Endothelial cell of umbilical vein (primary cell): ENCODE data around the gene RECK. TPM values are rescaled to one million over a fixed set of nuclear protein-coding genes. Genes with fewer than 3 reads are reported as not detected.

Experiments
- BruUV-seq: library from RNA; stranded (reverse); fragments of 400-500 nt; replicated peaks from 2 replicates; lab custom pipeline; 2021; lab: Mats Ljungman, UMichigan
- CTCF ChIA-PET: fragments of 300-600, 350-600 bp; sonication (Branson Sonifier 250); formaldehyde crosslinking; loops from one replicate; lab custom pipeline; 2021; ENCODE audit warnings: antibody characterized with exemption, inconsistent platforms; lab: Charles Lee
- POLR2A ChIA-PET: fragments of 300-600, 350-600 bp; sonication (Branson Sonifier 250); formaldehyde crosslinking; loops from one replicate; lab custom pipeline; 2021; ENCODE audit warnings: antibody characterized with exemption, inconsistent platforms; lab: Charles Lee
- DNase-seq: peaks from one replicate; pipeline ENCODE4 v3.0.0-alpha.2; 2011; ENCODE audit warnings: low read depth, low spot score
- FAIRE-seq: peaks from 2 replicates; lab custom pipeline; 2011; peaks lifted over from hg19 to GRCh38; lab: Jason Lieb, UNC
- H2AFZ ChIP-seq: 2 replicates; pipeline ENCODE4 v1.6.0; 2012; ENCODE audit warnings: low read depth, low read length, control low read depth, inconsistent platforms
- H3K27ac ChIP-seq: 2 replicates; pipeline ENCODE4 v1.5.1; 2011; ENCODE audit warnings: low read depth, mild to moderate bottlenecking, control low read depth, low read length, moderate library complexity; ENCODE audit not compliant: insufficient read depth
- H3K27me3 ChIP-seq, 2 experiments: 2 replicates each; pipeline versions ENCODE4 v1.6.0 to v1.6.1; 2011; ENCODE audit warnings: low read length in 2 of 2, mixed read lengths in 1 of 2; ENCODE audit not compliant: control insufficient read depth in 2 of 2, insufficient read depth in 2 of 2
- H3K36me3 ChIP-seq, 2 experiments: 2 replicates in 1 of 2; 3 replicates in 1 of 2; pipeline ENCODE4 v1.5.1; 2011; ENCODE audit warnings: low read length in 2 of 2, mild to moderate bottlenecking in 1 of 2, moderate library complexity in 1 of 2; ENCODE audit not compliant: control insufficient read depth in 2 of 2, insufficient read depth in 2 of 2; ENCODE audit errors: extremely low read depth in 1 of 2
- H3K4me1 ChIP-seq: 3 replicates; pipeline ENCODE4 v1.5.1; 2011; ENCODE audit warnings: mild to moderate bottlenecking, low read length; ENCODE audit not compliant: control insufficient read depth, insufficient read depth; ENCODE audit errors: extremely low read depth
- H3K4me2 ChIP-seq: 2 replicates; pipeline ENCODE4 v1.6.1; 2011; ENCODE audit warnings: low read length, control low read depth, mixed read lengths; ENCODE audit not compliant: insufficient read depth
- H3K4me3 ChIP-seq, 3 experiments: fragments of 200-600 bp in 1 of 3; sonication (generic), shearing (Covaris generic) in 1 of 3; replicated peaks in 1 of 3; 2 replicates each; pipeline ENCODE4 v1.5.1; 2011 to 2016; ENCODE audit warnings: control low read depth in 3 of 3, low read length in 3 of 3, mild to moderate bottlenecking in 2 of 3, inconsistent platforms in 1 of 3, low read depth in 1 of 3, moderate library complexity in 1 of 3; ENCODE audit not compliant: insufficient read depth in 1 of 3
- H3K79me2 ChIP-seq: 2 replicates; pipeline ENCODE4 v1.6.0; 2012; ENCODE audit warnings: low read length, inconsistent platforms; ENCODE audit not compliant: control insufficient read depth, insufficient read depth
- H3K9ac ChIP-seq: replicated peaks from 2 replicates; pipeline ENCODE3; 2011; ENCODE audit warnings: low read length, control low read depth; ENCODE audit not compliant: insufficient read depth; ENCODE audit errors: extremely low read depth
- H3K9me1 ChIP-seq: replicated peaks from 3 replicates; pipeline ENCODE4 v1.6.0; 2011; ENCODE audit warnings: mild to moderate bottlenecking, low read length; ENCODE audit not compliant: control insufficient read depth, insufficient read depth; ENCODE audit errors: extremely low read depth
- H3K9me3 ChIP-seq: replicated peaks from 2 replicates; pipeline ENCODE4 v1.5.1; 2012; ENCODE audit warnings: low read length, inconsistent platforms; ENCODE audit not compliant: control insufficient read depth, insufficient read depth
- H4K20me1 ChIP-seq: replicated peaks from 2 replicates; pipeline ENCODE3; 2011; ENCODE audit warnings: mild to moderate bottlenecking, low read length; ENCODE audit not compliant: control insufficient read depth, insufficient read depth; ENCODE audit errors: extremely low read depth
- CTCF ChIP-seq, 2 donors: IDR thresholded peaks; 1 replicate in 1 of 2; 2 replicates in 1 of 2; pipeline ENCODE4 v1.5.1; 2011; ENCODE audit warnings: low read length in 2 of 2, mild to moderate bottlenecking in 2 of 2, moderate library complexity in 2 of 2, control low read depth in 1 of 2, inconsistent platforms in 1 of 2, low read depth in 1 of 2; ENCODE audit not compliant: insufficient read depth in 1 of 2; ENCODE audit errors: extremely low read depth in 1 of 2
- EZH2 ChIP-seq: IDR thresholded peaks from 2 replicates; pipeline ENCODE4 v1.6.1; 2012; ENCODE audit warnings: borderline replicate concordance, low read depth, mild to moderate bottlenecking, moderate library complexity, low read length, inconsistent platforms; ENCODE audit not compliant: severe bottlenecking
- FOS ChIP-seq: IDR thresholded peaks from 2 replicates; pipeline ENCODE4 v1.6.1; 2011; ENCODE audit warnings: mild to moderate bottlenecking, low read length, moderate library complexity, borderline replicate concordance; ENCODE audit not compliant: insufficient read depth
- GATA2 ChIP-seq: IDR thresholded peaks from 2 replicates; pipeline ENCODE4 v1.7.0; 2011; ENCODE audit warnings: low read depth, mild to moderate bottlenecking, moderate library complexity, mixed read lengths, low read length; ENCODE audit not compliant: insufficient read length, insufficient read depth
- JUN ChIP-seq: IDR thresholded peaks from 2 replicates; pipeline ENCODE4 v1.6.1; 2011; ENCODE audit warnings: borderline replicate concordance, low read depth; ENCODE audit not compliant: insufficient read length, insufficient read depth
- MAX ChIP-seq: IDR thresholded peaks from 2 replicates; pipeline ENCODE4 v1.6.1; 2011; ENCODE audit not compliant: insufficient read depth, insufficient read length
- MYC ChIP-seq: IDR thresholded peaks from one replicate; pipeline ENCODE4 v1.6.1; 2011; ENCODE audit warnings: mild to moderate bottlenecking, low read depth, low read length
- POLR2A ChIP-seq: IDR thresholded peaks from 2 replicates; pipeline ENCODE4 v1.6.1; 2012; ENCODE audit warnings: low read depth, mild to moderate bottlenecking, control low read depth, low read length
- POLR2AphosphoS5 ChIP-seq: IDR thresholded peaks from 2 replicates; pipeline ENCODE4 v1.6.1; 2012; ENCODE audit warnings: low read depth, mild to moderate bottlenecking, control low read depth, low read length, moderate library complexity; ENCODE audit not compliant: insufficient read depth
- dilution Hi-C: fragments of 300-500 bp; cut with MboI; formaldehyde crosslinking; loops from one replicate; pipeline ENCODE4 v1.15.0; 2019; ENCODE audit warnings: low sequenced_read_pairs; ENCODE audit not compliant: extremely low pct_ligation_motif_present
- intact Hi-C: fragments of 100-400 bp; cut with micrococcal nuclease; formaldehyde crosslinking; loops from one replicate; pipeline ENCODE4 v1.10.0; 2022
- polyA plus RNA-seq, 4 experiments: library from polyadenylated mRNA; depleted of rRNA in 3 of 4; stranded (reverse) in 3 of 4; unstranded in 1 of 4; fragments of >200 nt; gene quantifications; 2 replicates each; pipeline versions ENCODE4 v1.2.1 to v1.2.3, GENCODE V29; 2011 to 2012; ENCODE audit warnings: missing spikeins in 1 of 4
- total RNA-seq: library from RNA; stranded (reverse); gene quantifications from 2 replicates; pipeline ENCODE4 v1.2.3, GENCODE V29; 2021

Gene RECK
- total and polyA plus RNA-seq, 2 donors (not counting 3 experiments of a cell fraction or from before 2014, with no cell fraction given) = 12.0 to 14.1 TPM

DNA sequence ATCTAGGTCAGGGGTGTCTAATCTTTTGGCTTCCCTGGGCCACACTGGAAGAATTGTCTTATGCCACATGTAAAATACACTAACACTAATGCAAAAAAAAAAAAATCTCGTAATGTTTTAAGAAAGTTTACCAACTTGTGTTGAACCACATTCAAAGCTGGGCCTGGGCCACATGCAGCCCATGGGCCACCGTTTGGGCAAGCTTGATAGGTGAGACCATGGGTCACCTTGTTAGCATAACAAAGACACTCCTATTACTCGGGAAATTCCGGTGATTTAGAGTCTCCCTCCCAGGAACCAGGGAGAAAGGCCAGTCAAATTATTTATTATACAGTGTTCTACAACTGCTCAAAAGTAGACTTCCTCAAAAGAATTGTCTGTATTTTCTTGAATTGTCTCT, 12.7 kb downstream of the RECK start:
- H3K4me1 ChIP-seq = peaks cover 6% of the 10 kb centered on the region
- no peak for TF ChIP-seq MAX
- TF ChIP-seq CTCF (IDR thresholded peaks at IDR 0.05; ENCODE audit: extremely low read depth in 1 of 2, insufficient read depth in 1 of 2, low read depth in 1 of 2, low read length in 2 of 2) = no peak
- no peak for TF ChIP-seq JUN
- TF ChIP-seq GATA2 = no peak
- no peak for TF ChIP-seq MYC
- H3K9me3 ChIP-seq = no peaks in the 10 kb centered on the region
- ChIA-PET CTCF (interaction anchor here (1.0 kb wide), 1 partner anchor 54 kb away, joined by 3 read pairs; no protein-coding TSS in a partner anchor), POLR2A (no interaction called here)
- FAIRE-seq = no peak
- no peak overlapping the region for H2AFZ ChIP-seq
- H3K9ac ChIP-seq = no peak overlapping the region
- H4K20me1 ChIP-seq = no peaks in the 10 kb centered on the region
- no peak overlapping the region for H3K27ac ChIP-seq
- H3K4me2 ChIP-seq = no peak overlapping the region
- no TSS peak for BruUV-seq
- dilution Hi-C loops = no loop called here
- H3K79me2 ChIP-seq = peaks cover 33% of the 10 kb centered on the region
- H3K9me1 ChIP-seq = no peaks in the 10 kb centered on the region
- no peak overlapping the region for H3K4me3 ChIP-seq
- no peak for DNase-seq
- peaks cover 0 to 2% of the 10 kb centered on the region in 2 experiments for H3K36me3 ChIP-seq
- intact Hi-C loops = no loop called here
- H3K27me3 ChIP-seq = no peaks in the 10 kb centered on the region

- Histone ChIP-seq H3K9me3 (no peaks in the 10 kb centered on the region), H3K79me2 (peaks cover 26% of the 10 kb centered on the region), H3K9me1 (no peaks in the 10 kb centered on the region), H3K27me3 (no peaks in the 10 kb centered on the region), H3K27ac (no peak overlapping the region), H3K4me3 (no peak overlapping the region), H3K4me2 (no peak overlapping the region), H3K4me1 (peaks cover 6% of the 10 kb centered on the region), H3K36me3 (peaks cover 0 to 2% of the 10 kb centered on the region in 2 experiments), H3K9ac (no peak overlapping the region), H2AFZ (no peak overlapping the region), H4K20me1 (no peaks in the 10 kb centered on the region)
- TF ChIP-seq MAX (no peak), MYC (no peak), FOS (no peak), POLR2AphosphoS5 (no peak), CTCF (IDR thresholded peaks at IDR 0.05; ENCODE audit: extremely low read depth in 1 of 2, insufficient read depth in 1 of 2, low read depth in 1 of 2, low read length in 2 of 2) (no peak), GATA2 (no peak), JUN (no peak), POLR2A (no peak), EZH2 (no peak)
- DNase-seq (no peak), FAIRE-seq (no peak)
- intact Hi-C loops (no loop called here), dilution Hi-C loops (no loop called here)
- ChIA-PET CTCF (no interaction called here), POLR2A (no interaction called here)
- no TSS peak for BruUV-seq
Measured at GRCh38 chr9:36050476-36050875, 13.8 kb downstream of the RECK start.
